RWPE2 (cell line): ENCODE data around the gene GDPD1.
"Not testable (repeated sequence)": the region's sequence is repeated elsewhere in the genome, so short reads cannot be mapped to it uniquely, and the experiment has no call there.

ENCODE experiments used
- ATAC-seq: fragments of 200-7000 bp; cut with Tn5 transposase; 3 replicates; pipeline ENCODE4 v1.9.1; 2021; ENCODE audit warnings: low read depth
- DNase-seq: peaks from one replicate; pipeline ENCODE4 v3.0.0-alpha.2; 2020; ENCODE audit warnings: low spot score
- H3K27ac ChIP-seq: fragments of 450-650 bp; 2 replicates; pipeline ENCODE4 v1.5.1; 2017; ENCODE audit warnings: mild to moderate bottlenecking; ENCODE audit not compliant: poor library complexity, severe bottlenecking
- H3K27me3 ChIP-seq: fragments of 250-450 bp; sonication (Bioruptor Pico); 2 replicates; pipeline ENCODE4 v1.5.1; 2021; ENCODE audit warnings: mild to moderate bottlenecking, moderate library complexity; ENCODE audit not compliant: insufficient read depth, poor library complexity, severe bottlenecking
- H3K36me3 ChIP-seq: fragments of 250-450 bp; sonication (Bioruptor Pico); 2 replicates; pipeline ENCODE4 v1.5.1; 2020; ENCODE audit warnings: low read depth, mild to moderate bottlenecking, moderate library complexity
- H3K4me1 ChIP-seq: fragments of 250-450 bp; sonication (Bioruptor Pico); 2 replicates; pipeline ENCODE4 v1.5.1; 2021; ENCODE audit warnings: mild to moderate bottlenecking, moderate library complexity; ENCODE audit not compliant: insufficient read depth, poor library complexity, severe bottlenecking
- H3K4me3 ChIP-seq: fragments of 250-450 bp; sonication (Bioruptor Pico); 2 replicates; pipeline ENCODE4 v1.5.1; 2021; ENCODE audit warnings: mild to moderate bottlenecking, moderate library complexity; ENCODE audit not compliant: severe bottlenecking
- H3K9me3 ChIP-seq: fragments of 250-450 bp; sonication (Bioruptor Pico); 2 replicates; pipeline ENCODE4 v1.5.1; 2021; ENCODE audit warnings: mild to moderate bottlenecking, moderate library complexity; ENCODE audit not compliant: severe bottlenecking
- CTCF ChIP-seq: fragments of 450-650 bp; IDR thresholded peaks from one replicate; pipeline ENCODE4 v1.5.1; 2017; ENCODE audit warnings: mild to moderate bottlenecking, moderate library complexity; ENCODE audit not compliant: poor library complexity, severe bottlenecking

Gene GDPD1

GRCh38 chr17:59299400-59300092 is 79.2 kb downstream of the GDPD1 start:
- TF ChIP-seq CTCF: no peak
- ATAC-seq: no peak
- Histone ChIP-seq H3K4me3 (no peak overlapping the region), H3K27me3 (no peaks in the 10 kb centered on the region), H3K27ac (no peak overlapping the region), H3K4me1 (no peaks in the 10 kb centered on the region), H3K9me3 (no peaks in the 10 kb centered on the region), H3K36me3 (no peaks in the 10 kb centered on the region)
- DNase-seq: no peak

- Histone ChIP-seq H3K9me3 (no peaks in the 10 kb centered on the region), H3K4me3 (no peak overlapping the region), H3K4me1 (no peaks in the 10 kb centered on the region), H3K27ac (no peak overlapping the region), H3K36me3 (no peaks in the 10 kb centered on the region), H3K27me3 (no peaks in the 10 kb centered on the region)
- DNase-seq: no peak
- no peak for ATAC-seq
- TF ChIP-seq CTCF: no peak
Measured at GRCh38 chr17:59300941-59301340, 80.6 kb downstream of the GDPD1 start.

- no peaks in the 10 kb centered on the region for H3K36me3 ChIP-seq
- H3K27ac ChIP-seq: no peak overlapping the region
- no peak for DNase-seq
- ATAC-seq: no peak
- H3K9me3 ChIP-seq: no peaks in the 10 kb centered on the region
- H3K27me3 ChIP-seq: no peaks in the 10 kb centered on the region
- H3K4me3 ChIP-seq: no peak overlapping the region
- TF ChIP-seq CTCF: no peak
- H3K4me1 ChIP-seq: no peaks in the 10 kb centered on the region
Measured at GRCh38 chr17:59304811-59305210, 84.5 kb downstream of the GDPD1 start.

- no peaks in the 10 kb centered on the region for H3K36me3 ChIP-seq
- H3K4me3 ChIP-seq: no peak overlapping the region
- ATAC-seq (no peak), DNase-seq (no peak)
- H3K4me1 ChIP-seq: no peaks in the 10 kb centered on the region
- H3K9me3 ChIP-seq: no peaks in the 10 kb centered on the region
- no peak for TF ChIP-seq CTCF
- no peaks in the 10 kb centered on the region for H3K27me3 ChIP-seq
- H3K27ac ChIP-seq: no peak overlapping the region
Measured at GRCh38 chr17:59310263-59310920, 90.1 kb downstream of the GDPD1 start.

GRCh38 chr17:59311051-59311468 is 90.7 kb downstream of the GDPD1 start:
- no peaks in the 10 kb centered on the region for H3K9me3 ChIP-seq
- H3K27me3 ChIP-seq: no peaks in the 10 kb centered on the region
- H3K27ac ChIP-seq: no peak overlapping the region
- H3K4me3 ChIP-seq: no peak overlapping the region
- peak; percentile 84 for TF ChIP-seq CTCF
- DNase-seq (no peak), ATAC-seq (peak; percentile 91)
- H3K4me1 ChIP-seq: no peaks in the 10 kb centered on the region
- H3K36me3 ChIP-seq: no peaks in the 10 kb centered on the region

- not testable (repeated sequence) for H3K27me3 ChIP-seq, H3K4me1 ChIP-seq, DNase-seq, H3K4me3 ChIP-seq, H3K36me3 ChIP-seq, ATAC-seq, H3K9me3 ChIP-seq, H3K27ac ChIP-seq
Measured at GRCh38 chr17:59311521-59311920, 91.2 kb downstream of the GDPD1 start.
